Suprapubic skin (tissue), 4 donors: ENCODE measurements around the gene AKT1.

Source experiments
- CTCF ChIP-seq, 2 donors: fragments of 200-600 bp in 1 of 2; fragments of 450-650 bp in 1 of 2; sonication (generic) in 1 of 2; IDR thresholded peaks; one replicate each; pipeline ENCODE4 v1.5.1; 2016 to 2019; ENCODE audit warnings: antibody characterized with exemption in 2 of 2, mild to moderate bottlenecking in 1 of 2, moderate library complexity in 1 of 2
- POLR2A ChIP-seq, 2 donors: fragments of 450-650 bp; IDR thresholded peaks; one replicate each; pipeline ENCODE4 v1.6.1; 2017; ENCODE audit warnings: antibody characterized with exemption in 2 of 2, mild to moderate bottlenecking in 2 of 2, moderate library complexity in 2 of 2
- POLR2AphosphoS5 ChIP-seq, 3 donors: sonication (generic); formaldehyde crosslinking; IDR thresholded peaks; one replicate each; pipeline ENCODE4 v1.6.1; 2017; ENCODE audit warnings: antibody characterized with exemption in 3 of 3

GRCh38 chr14:104794993-104795780 lies at the start of gene AKT1:
- TF ChIP-seq CTCF (IDR thresholded peaks at IDR 0.05) (no peak), POLR2A (IDR thresholded peaks at IDR 0.05) (no peak), POLR2AphosphoS5 (IDR thresholded peaks at IDR 0.05) (no peak)
